DOHH2 (cell line): Measurements from ENCODE around the gene MRFAP1.
"Not testable (repeated sequence)": the region's sequence is repeated elsewhere in the genome, so short reads cannot be mapped to it uniquely, and the experiment has no call there.

Source experiments
- EZH2phosphoT487 ChIP-seq: fragments of 200-600 bp; sonication (generic); IDR thresholded peaks from 2 replicates; pipeline ENCODE4 v1.6.1; 2017; ENCODE audit warnings: borderline replicate concordance, mild to moderate bottlenecking, antibody characterized with exemption, low read length, moderate library complexity, mixed read lengths
- TF ChIP-seq, protein P1 (sequence below): fragments of 200-600 bp; sonication (generic); IDR thresholded peaks from one replicate; pipeline ENCODE4 v1.5.1; 2014; ENCODE audit warnings: antibody characterized with exemption, mild to moderate bottlenecking, low read depth, low read length; ENCODE audit not compliant: poor library complexity, severe bottlenecking

DNA sequence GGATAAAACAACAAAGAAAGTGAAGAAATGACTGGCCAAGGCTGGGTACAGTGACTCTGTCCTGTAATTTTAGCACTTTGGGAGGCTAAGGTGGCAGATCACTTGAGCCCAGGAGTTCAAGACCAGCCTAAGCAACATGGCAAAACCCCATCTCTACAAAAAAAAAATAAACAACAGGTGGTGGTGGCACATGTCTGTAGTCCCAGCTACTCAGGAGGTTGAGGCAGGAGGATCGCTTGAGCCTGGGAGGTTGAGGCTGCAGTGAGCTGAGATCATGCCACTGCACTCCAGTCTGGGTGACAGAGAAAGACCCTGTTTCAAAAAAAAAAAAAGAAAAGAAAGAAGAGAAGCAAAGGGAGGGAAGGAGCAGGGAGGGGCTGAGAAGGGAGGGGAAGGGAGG is 12.0 kb upstream of the MRFAP1 start:
- TF ChIP-seq, protein P1, sequence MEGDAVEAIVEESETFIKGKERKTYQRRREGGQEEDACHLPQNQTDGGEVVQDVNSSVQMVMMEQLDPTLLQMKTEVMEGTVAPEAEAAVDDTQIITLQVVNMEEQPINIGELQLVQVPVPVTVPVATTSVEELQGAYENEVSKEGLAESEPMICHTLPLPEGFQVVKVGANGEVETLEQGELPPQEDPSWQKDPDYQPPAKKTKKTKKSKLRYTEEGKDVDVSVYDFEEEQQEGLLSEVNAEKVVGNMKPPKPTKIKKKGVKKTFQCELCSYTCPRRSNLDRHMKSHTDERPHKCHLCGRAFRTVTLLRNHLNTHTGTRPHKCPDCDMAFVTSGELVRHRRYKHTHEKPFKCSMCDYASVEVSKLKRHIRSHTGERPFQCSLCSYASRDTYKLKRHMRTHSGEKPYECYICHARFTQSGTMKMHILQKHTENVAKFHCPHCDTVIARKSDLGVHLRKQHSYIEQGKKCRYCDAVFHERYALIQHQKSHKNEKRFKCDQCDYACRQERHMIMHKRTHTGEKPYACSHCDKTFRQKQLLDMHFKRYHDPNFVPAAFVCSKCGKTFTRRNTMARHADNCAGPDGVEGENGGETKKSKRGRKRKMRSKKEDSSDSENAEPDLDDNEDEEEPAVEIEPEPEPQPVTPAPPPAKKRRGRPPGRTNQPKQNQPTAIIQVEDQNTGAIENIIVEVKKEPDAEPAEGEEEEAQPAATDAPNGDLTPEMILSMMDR = not testable (repeated sequence)
- not testable (repeated sequence) for TF ChIP-seq EZH2phosphoT487
